GM18520 (cell line): ENCODE data around the gene LRRC42.
"Not testable (repeated sequence)": the region's sequence is repeated elsewhere in the genome, so short reads cannot be mapped to it uniquely, and the experiment has no call there.

Experiments
- ATAC-seq: cut with Tn5 transposase; IDR thresholded peaks from one replicate; pipeline ENCODE4 v1.9.1; 2021; ENCODE audit not compliant: unreplicated experiment

Gene LRRC42

GRCh38 chr1:54003750-54004480, 57.8 kb downstream of the LRRC42 start:
- ATAC-seq, result not testable (repeated sequence)

- no peak for ATAC-seq
Measured at GRCh38 chr1:54004481-54005049, 58.4 kb downstream of the LRRC42 start.

DNA sequence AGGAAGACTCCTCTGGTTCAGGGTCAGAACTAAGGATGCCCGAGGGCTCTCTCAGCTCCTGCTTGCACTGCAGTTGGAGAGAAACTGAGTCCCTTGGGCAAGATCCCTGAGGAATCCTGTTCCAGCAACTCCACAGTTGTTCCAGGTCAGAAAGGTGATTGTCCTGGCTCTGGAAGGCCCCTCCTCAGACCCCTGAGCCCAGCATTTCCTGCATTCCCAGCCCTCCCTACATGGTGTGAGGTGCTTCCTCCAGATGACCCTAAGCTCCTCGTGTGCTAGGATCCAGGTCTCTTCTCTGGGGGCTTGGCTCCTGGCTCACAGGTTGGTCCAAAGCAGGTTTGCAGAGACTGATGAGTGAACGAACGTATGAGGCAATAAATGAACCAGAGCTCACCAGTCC, 60.4 kb downstream of the LRRC42 start:
- no peak for ATAC-seq

GRCh38 chr1:54007613-54008012, 61.5 kb downstream of the LRRC42 start:
- no peak for ATAC-seq

DNA sequence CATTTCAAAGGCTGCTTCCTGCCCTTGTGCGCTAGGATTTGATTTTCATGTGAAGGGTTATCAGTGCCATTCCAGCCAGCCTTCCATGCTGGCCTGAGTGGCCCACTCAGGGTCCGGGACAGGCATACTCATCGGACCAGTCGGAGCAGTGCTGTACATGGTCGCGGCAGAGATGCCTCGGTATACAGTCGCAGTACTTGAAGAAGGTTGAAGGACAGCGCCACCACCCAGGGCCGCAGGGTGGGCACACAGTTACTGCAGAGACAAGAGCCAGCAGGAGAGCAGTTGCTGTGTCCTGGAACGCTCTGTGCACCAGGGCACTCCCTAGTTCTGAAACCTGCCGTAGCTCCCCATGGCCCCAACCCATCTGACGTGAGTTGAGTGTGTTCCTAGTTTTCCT, 62.7 kb downstream of the LRRC42 start:
- ATAC-seq, result no peak

GRCh38 chr1:54009406-54009805, 63.3 kb downstream of the LRRC42 start:
- no peak for ATAC-seq

DNA sequence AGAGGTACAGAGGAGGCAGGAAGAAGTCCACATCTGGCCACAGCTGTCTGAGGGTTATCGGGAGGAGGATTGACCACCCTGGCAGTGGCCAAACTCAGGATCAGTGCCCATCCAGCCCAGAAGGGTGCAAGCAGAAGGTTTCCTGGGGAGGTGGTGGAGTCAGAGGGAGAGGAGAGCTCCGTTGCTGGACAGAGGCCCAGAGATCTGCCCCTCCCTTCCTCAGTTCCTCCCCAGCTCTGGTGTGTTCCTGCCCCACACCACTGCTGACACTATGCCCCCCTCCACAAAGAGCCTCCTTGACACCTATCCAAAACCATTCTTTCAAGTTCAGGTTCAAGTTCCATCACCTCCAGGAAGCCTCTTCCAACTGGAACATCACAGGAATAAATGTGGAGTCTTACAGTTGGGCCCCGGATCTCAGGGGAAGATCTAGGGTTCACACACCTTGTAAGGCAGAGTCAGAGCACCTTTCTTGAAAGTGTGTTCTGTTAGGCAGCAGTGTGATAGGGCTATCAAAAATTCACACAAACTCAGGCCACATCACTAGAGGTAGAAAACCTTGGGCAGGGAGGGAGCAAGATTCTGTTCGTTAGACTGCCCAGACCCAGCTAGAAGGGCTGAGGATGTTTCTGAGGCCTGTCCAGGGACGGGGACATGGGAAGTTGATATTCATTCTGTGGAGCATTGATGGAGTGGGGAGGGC, 64.4 kb downstream of the LRRC42 start:
- ATAC-seq, result no peak

DNA sequence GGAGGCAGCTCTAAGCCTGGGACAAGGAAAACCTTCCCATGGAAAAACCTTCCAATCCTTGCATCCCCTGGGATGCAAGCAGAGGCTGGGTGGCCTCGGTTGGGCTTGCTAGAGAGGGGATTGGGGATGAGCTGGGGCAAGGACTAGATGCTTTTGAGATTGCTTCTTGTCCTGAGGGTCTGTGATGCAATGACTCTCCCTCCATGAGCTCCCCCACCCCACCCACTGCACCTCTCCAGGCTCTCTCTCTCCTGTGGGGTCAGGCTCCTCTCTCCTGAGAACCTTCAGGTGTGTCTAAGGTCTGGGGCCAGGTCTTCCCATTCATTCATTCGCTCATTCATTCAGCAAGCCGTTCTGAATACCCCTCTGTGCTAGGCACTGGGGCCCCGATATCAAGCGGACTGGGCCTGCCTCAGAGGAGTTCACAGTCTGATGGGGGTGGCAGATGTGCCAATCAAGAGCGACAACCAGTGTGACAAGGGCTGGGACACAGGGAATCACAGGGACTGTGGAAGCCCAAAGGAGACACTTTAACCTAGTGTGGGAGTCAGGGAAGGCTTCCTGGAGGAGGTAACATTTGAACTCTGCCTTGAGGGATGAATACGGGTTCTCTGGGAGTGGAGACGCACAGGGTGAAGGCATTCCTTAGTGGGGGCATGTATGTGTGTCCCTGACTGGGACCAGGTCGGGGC, 65.3 kb downstream of the LRRC42 start:
- no peak for ATAC-seq

DNA sequence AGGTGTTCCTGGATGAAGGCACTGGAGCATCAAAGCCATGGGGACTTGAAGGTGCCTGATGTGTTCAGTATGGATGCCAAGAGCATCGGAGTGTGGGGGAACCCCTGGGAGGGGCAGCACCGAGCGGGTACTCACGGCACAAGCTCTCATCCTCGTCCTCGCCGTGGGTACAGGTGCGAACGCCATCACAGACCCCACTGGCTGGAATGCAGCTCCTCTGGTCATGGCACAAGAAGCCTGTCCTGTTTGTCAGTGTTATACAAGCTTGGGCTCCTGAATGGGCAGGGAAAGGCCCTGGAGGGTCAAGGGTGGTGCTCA, 65.8 kb downstream of the LRRC42 start:
- ATAC-seq, result no peak

GRCh38 chr1:54012863-54013262, 66.7 kb downstream of the LRRC42 start:
- ATAC-seq, result no peak

DNA sequence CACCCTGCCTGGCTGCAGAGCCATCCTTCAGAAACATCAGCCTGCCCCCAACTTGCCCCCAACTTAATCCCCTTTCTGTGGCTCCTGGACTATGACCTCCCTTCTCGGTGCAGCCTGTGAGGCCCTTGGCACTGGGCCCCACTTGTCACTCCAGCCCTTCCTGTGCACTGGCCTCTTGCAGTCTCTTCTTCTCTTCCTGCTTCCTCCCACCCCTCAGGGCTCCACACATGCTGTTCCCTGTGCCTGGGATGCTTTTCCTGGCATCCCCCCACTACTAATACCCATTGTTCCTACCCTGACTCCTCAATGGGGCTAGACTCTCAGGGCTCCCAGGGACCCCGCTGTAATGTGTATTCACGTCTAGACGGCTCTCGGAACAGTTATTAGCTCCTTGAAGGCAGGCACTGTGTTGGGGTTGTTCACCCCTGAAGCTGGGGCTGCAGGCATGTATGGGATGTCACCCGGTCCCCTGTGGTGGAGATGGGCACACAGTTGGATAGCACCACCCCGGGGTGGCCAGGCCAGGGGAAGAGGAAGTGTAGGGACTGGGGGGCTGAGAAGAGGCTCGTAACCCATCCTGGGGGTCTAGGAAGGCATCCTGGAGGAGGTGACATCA, 67.4 kb downstream of the LRRC42 start:
- ATAC-seq, result no peak

GRCh38 chr1:54014009-54014629, 68.0 kb downstream of the LRRC42 start:
- ATAC-seq, result no peak

DNA sequence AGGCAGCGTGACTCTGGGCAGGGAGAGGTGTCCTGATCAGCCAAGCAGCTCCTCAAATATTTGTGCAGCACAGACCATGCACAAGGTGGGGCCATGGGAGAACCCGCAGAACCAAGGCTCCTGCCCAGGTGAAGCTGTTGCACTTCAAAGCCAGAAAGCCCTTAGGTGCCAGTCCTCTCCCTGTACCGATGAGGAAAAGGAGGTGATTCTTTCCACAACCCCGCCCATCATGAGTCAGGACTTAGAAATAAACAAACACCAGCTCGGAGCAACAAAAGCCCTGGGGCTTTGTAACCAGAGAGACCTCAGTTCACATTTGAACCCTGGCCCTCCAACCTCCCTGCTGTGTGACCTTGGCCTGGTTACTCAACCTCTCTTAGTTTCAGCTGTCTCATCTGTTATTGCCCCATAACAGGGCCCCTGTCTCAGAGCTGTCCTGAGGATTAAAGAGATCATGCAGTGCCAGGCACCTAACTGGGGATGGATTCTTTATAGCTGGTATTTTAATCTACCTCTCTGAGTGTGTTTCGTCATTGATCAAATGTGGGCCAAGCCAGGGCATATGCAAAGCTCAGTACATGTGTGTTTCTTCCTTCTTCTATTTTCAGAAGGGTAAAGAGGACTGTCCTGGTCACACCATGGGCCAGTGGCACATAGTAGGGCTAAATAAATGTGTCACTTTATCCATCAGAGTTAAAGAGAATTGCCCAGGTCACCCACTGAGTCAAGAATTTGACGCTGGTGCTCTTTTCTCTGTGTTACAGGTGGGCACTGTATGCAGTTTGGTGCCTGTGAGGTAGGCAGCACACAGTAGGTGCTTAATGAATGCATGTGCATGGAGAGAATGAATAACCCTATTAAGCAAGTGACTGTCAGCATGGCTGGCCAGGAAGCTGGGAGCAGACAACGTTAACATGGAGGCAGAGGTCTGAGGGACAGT, 70.5 kb downstream of the LRRC42 start:
- ATAC-seq, result no peak
